ENCODE data around the gene STAT2.
A peak's percentile ranks its signal among the peaks of the same experiment; 100 is the strongest.
"Not testable (repeated sequence)": the region's sequence is repeated elsewhere in the genome, so short reads cannot be mapped to it uniquely, and the experiment has no call there.

The STAT2 gene

GRCh38 chr12:56359851-56360767 lies at the start of gene STAT2:
STAT2 (minus strand) TSS chr12:56360107; CDS start chr12:56356571, 3,536 bp downstream.
- DNase-seq = peak; percentile 99

DNA sequence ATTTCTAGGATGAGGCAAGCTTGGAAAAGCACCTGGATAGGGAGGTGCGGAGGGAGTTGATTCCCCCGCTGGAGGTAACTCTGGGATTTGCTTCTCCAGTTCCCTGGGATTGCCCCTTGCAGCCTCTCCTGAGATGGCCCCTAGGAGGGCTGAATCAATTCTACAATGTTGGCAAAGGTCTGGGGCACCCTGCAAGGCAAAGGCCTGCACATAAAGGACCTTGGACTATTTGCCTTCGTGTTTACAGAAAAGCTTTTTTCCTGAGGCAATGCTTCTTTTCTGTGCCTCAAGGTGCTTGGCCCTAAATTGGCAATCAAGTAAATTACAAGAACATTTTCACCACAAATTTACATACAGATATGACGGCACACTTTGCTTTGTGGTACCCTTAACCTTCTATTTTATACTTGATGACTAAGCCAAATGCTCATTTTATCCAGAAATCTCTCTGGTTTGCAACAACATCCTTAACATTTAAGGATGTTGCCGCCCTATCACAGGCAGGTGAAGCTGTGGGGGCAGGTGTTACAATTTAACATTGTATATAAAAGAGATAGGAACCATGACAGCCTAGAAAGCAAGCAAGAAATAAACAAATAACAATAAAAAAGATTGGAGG lies 49.0 kb upstream of the STAT2 start:
- DNase-seq = no peak

- not testable (repeated sequence) for DNase-seq
These were observed 44.3 kb upstream of the STAT2 start for GRCh38 chr12:56404227-56404626.

DNA sequence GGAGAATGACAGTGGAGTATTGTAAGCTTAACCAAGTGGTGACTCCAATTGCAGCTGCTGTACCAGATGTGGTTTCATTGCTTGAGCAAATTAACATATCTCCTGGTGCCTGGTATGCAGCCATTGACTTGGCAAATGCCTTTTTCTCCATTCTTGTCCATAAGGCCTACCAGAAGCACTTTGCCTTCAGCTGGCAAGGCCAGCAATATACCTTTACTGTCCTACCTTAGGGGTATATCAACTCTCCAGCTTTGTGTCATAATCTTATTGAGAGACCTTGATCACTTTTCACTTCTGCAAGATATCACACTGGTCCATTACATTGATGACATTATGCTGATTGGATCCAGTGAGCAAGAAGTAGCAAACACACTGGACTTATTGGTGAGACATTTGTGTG lies 41.7 kb upstream of the STAT2 start:
- not testable (repeated sequence) for DNase-seq

GRCh38 chr12:56401125-56401524 lies 41.2 kb upstream of the STAT2 start:
- DNase-seq = not testable (repeated sequence)

DNA sequence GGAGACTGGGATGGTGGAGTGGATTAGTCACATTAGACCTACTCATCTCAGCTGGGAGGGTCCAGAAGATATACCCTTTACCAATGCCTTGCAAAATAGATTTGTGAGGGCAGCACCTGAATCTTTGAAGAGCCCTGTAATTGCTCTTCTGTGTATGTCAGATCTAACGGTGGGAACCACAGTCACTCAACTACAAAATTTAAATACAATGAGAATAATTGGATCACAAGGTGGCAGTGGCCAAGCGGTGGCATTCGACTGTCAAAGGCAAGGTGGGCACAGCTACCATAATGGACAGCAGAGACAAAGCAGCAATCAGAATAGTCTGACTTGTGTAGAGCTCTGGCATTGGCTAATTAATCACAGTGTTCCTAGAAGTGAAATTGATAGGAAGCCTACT lies 39.6 kb upstream of the STAT2 start:
- DNase-seq = not testable (repeated sequence)

GRCh38 chr12:56398324-56398723 lies 38.4 kb upstream of the STAT2 start:
- DNase-seq = no peak

GRCh38 chr12:56392331-56392730 lies 32.4 kb upstream of the STAT2 start:
- DNase-seq = no peak

GRCh38 chr12:56391721-56392120 lies 31.8 kb upstream of the STAT2 start:
- no peak for DNase-seq

DNA sequence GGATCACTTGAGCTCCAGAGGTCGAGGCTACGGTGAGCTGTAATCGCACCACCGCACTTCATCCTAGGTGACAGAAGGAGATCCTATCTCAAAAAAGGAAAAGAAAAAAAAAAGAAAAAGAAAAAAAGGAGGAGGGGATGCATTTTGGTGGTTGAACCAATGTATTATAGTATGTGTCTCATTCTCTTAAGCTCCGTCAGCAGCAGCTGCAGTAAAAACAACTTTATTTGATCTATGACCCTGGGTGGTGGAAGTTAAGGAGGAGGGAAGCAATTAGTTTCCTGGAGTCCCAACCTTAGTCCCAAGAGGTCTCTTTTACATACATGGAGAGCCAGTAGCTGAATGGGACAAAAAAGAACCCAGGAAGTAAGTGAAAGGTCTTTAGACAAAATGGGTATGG lies 29.5 kb upstream of the STAT2 start:
- no peak for DNase-seq

DNA sequence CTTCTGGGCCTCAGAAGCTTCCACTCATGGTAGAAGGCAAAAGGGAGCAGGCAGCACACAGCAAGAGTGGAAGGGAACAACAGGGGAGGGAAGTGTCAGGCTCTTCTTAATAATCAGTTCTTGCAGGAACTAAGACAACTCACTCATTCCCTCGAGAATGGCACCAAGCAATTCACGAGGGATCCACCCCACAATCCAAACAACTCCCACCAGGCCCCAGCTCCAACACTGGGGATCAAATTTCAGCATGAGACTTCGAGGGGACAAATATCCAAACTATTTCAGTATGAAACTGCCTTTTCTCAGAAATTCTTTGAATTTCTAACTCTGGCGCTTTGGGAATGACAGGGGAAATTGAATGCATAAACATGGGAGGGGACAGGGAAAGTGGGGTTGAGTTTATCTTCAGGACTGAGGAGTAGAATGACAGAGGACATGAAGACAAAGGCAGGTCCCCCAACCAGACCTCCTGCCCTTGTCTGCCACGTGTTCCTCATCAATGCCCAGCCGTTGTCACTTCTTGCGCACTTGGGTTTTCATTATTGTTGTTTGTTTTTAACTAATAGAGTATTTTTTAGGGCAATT lies 27.3 kb upstream of the STAT2 start:
- DNase-seq = no peak

- DNase-seq = no peak
These were observed 26.0 kb upstream of the STAT2 start for GRCh38 chr12:56385873-56386272.

- DNase-seq = no peak
These were observed 22.7 kb upstream of the STAT2 start for GRCh38 chr12:56382611-56383010.

- DNase-seq = no peak
These were observed 18.0 kb upstream of the STAT2 start for GRCh38 chr12:56377989-56378316.

DNA sequence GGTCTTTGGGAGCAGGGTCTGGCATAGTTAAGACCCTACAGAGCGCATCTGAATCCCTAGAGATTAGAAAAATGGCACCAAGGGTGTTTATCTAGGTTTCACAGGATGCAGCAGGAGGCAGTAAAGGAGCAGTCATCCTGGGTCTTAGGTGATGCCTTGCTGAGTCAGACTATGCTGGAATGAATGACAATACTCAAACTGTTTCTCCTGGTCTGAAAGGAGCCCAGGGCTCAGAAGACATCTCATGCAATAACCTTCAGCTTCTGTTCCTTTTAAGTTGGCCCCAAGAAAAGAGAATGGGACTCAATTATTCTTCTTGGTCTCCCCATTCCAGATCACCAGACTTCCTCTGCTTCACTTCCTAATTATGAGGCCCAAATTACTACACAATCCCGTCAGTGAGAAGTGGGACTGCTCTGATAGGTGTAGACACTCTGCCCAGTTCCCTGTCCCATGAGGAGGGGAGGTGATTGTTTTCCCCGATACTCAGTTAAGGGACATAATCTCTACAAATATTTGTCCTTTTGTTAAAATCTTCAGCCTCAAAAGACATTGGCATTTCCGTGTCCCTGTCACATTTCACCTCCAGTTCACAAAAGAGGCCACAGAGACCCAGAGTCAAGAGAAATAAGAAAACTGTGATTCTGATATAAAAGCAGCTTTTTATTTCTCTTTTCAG lies 17.5 kb upstream of the STAT2 start:
- DNase-seq = no peak

- no peak for DNase-seq
These were observed 15.9 kb upstream of the STAT2 start for GRCh38 chr12:56375598-56376434.

- DNase-seq = no peak
These were observed 15.1 kb upstream of the STAT2 start for GRCh38 chr12:56374726-56375597.

- DNase-seq = no peak
These were observed 13.6 kb upstream of the STAT2 start for GRCh38 chr12:56373515-56373914.

GRCh38 chr12:56366948-56367347 lies 7.0 kb upstream of the STAT2 start:
- DNase-seq = no peak

- no peak for DNase-seq
These were observed 2.5 kb upstream of the STAT2 start, which contains the start of gene APOF for GRCh38 chr12:56362130-56363059. APOF (minus strand) TSS chr12:56362857; CDS start chr12:56362745, 112 bp downstream.
